CD4-positive, alpha-beta T cell (primary cell): Measurements from ENCODE around the gene TDRD6. TPM values are rescaled to one million over a fixed set of nuclear protein-coding genes. Genes with fewer than 3 reads are reported as not detected.

ENCODE experiments used
- ATAC-seq: fragments of 200-7000 bp; cut with Tn5 transposase; one replicate; pipeline ENCODE4 v1.10.0; 2022; ENCODE audit warnings: mild to moderate bottlenecking; ENCODE audit not compliant: poor library complexity
- CTCF ChIA-PET: fragments of 350-600 bp; sonication (Branson Sonifier 250); formaldehyde crosslinking; loops from one replicate; lab custom pipeline; 2021; ENCODE audit warnings: antibody characterized with exemption, inconsistent platforms; lab: Charles Lee
- POLR2A ChIA-PET: fragments of 350-600 bp; sonication (Branson Sonifier 250); formaldehyde crosslinking; loops from one replicate; lab custom pipeline; 2021; ENCODE audit warnings: antibody characterized with exemption, inconsistent platforms; lab: Charles Lee
- DNase-seq, 14 experiments: peaks; one replicate each; pipeline ENCODE4 v3.0.0-alpha.2; 2013 to 2020; ENCODE audit warnings: mixed read lengths in 2 of 14
- H3K27ac ChIP-seq, 2 donors: one replicate each; pipeline versions ENCODE4 v1.5.1 to v1.7.0; 2013; ENCODE audit warnings: low read length in 2 of 2, low read depth in 1 of 2, mild to moderate bottlenecking in 1 of 2
- H3K27me3 ChIP-seq, 2 experiments: 1 replicate in 1 of 2; 2 replicates in 1 of 2; pipeline versions ENCODE4 v1.6.1 to v1.7.0; 2013; ENCODE audit warnings: low read length in 2 of 2, control low read depth in 1 of 2, mild to moderate bottlenecking in 1 of 2, moderate library complexity in 1 of 2; ENCODE audit not compliant: insufficient read depth in 2 of 2, control insufficient read depth in 1 of 2
- H3K36me3 ChIP-seq: one replicate; pipeline ENCODE4 v1.6.1; 2013; ENCODE audit warnings: low read length, control low read depth; ENCODE audit not compliant: insufficient read depth
- H3K4me1 ChIP-seq: one replicate; pipeline ENCODE4 v1.6.1; 2013; ENCODE audit warnings: low read length, control low read depth; ENCODE audit not compliant: insufficient read depth
- H3K4me3 ChIP-seq: one replicate; pipeline ENCODE4 v1.5.1; 2013; ENCODE audit warnings: mild to moderate bottlenecking, low read length, moderate library complexity
- H3K9me3 ChIP-seq, 2 experiments: 1 replicate in 1 of 2; 2 replicates in 1 of 2; pipeline versions ENCODE4 v1.6.1 to v1.7.0; 2013; ENCODE audit warnings: low read length in 2 of 2, mild to moderate bottlenecking in 2 of 2, control low read depth in 1 of 2, moderate library complexity in 1 of 2; ENCODE audit not compliant: control insufficient read depth in 1 of 2, insufficient read depth in 1 of 2
- H3K27ac Mint-ChIP-seq: one replicate; pipeline ENCODE4 v1.8.0; 2020; ENCODE audit warnings: mixed read lengths
- H3K27me3 Mint-ChIP-seq: one replicate; pipeline ENCODE4 v1.8.0; 2021; ENCODE audit warnings: mixed read lengths
- H3K36me3 Mint-ChIP-seq: one replicate; pipeline ENCODE4 v1.8.0; 2021; ENCODE audit warnings: low read depth, mixed read lengths
- H3K4me1 Mint-ChIP-seq: one replicate; pipeline ENCODE4 v1.8.0; 2021; ENCODE audit warnings: low read depth, mixed read lengths
- H3K4me3 Mint-ChIP-seq: one replicate; pipeline ENCODE4 v1.8.0; 2020; ENCODE audit warnings: mild to moderate bottlenecking, mixed read lengths
- H3K9me3 Mint-ChIP-seq: one replicate; pipeline ENCODE4 v1.8.0; 2020; ENCODE audit warnings: mixed read lengths
- intact Hi-C, 2 experiments: fragments of 100-400 bp; cut with DNase I in 1 of 2; cut with micrococcal nuclease in 1 of 2; formaldehyde crosslinking; loops; one replicate each; pipeline versions ENCODE4 v1.15.1 to v1.9.0; 2023 to 2025; cut with DNase I, micrococcal nuclease
- total RNA-seq, 174 experiments: library from RNA in 2 of 174; stranded (reverse) in 2 of 174; gene quantifications; one replicate each; pipeline ENCODE4 v1.2.3 and lab custom pipeline; 2021 to 2026
- TF ChIP-seq, protein P1 (sequence below): fragments of 200-600 bp; IDR thresholded peaks from one replicate; pipeline ENCODE4 v1.8.0; 2022; ENCODE audit warnings: antibody characterized with exemption, mild to moderate bottlenecking

TDRD6 gene
- total RNA-seq, 2 experiments from 2014 or later, result not detected

DNA sequence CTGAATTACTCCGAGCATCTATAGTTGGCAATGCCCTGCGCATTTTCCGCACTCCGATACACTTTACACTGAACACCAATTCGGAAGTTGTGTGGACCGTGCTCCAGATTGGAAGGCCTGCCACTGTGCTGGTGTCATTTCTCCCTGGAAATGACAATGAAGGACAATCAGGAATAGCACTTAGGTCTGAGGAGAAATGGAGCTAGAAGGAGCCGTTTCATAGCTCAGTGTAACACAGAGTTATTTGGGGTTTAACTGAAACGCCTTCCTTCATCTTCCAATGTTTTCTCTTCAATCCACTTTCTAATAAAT lies 48.0 kb downstream of the TDRD6 start:
- H3K27me3 ChIP-seq, result peaks cover 36 to 60% of the 10 kb centered on the region in 2 experiments
- Mint-ChIP-seq H3K4me3 (no peak overlapping the region), H3K36me3 (no peaks in the 10 kb centered on the region), H3K27ac (no peak overlapping the region), H3K27me3 (peaks cover 67% of the 10 kb centered on the region), H3K4me1 (no peaks in the 10 kb centered on the region), H3K9me3 (no peaks in the 10 kb centered on the region)
- CTCF ChIA-PET, result no interaction called here
- POLR2A ChIA-PET, result no interaction called here
- no peak overlapping the region for H3K27ac ChIP-seq
- DNase-seq (no peak), ATAC-seq (no peak)
- intact Hi-C loops, result no loop called here
- TF ChIP-seq, protein P1, sequence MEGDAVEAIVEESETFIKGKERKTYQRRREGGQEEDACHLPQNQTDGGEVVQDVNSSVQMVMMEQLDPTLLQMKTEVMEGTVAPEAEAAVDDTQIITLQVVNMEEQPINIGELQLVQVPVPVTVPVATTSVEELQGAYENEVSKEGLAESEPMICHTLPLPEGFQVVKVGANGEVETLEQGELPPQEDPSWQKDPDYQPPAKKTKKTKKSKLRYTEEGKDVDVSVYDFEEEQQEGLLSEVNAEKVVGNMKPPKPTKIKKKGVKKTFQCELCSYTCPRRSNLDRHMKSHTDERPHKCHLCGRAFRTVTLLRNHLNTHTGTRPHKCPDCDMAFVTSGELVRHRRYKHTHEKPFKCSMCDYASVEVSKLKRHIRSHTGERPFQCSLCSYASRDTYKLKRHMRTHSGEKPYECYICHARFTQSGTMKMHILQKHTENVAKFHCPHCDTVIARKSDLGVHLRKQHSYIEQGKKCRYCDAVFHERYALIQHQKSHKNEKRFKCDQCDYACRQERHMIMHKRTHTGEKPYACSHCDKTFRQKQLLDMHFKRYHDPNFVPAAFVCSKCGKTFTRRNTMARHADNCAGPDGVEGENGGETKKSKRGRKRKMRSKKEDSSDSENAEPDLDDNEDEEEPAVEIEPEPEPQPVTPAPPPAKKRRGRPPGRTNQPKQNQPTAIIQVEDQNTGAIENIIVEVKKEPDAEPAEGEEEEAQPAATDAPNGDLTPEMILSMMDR, result no peak
- H3K4me1 ChIP-seq, result no peaks in the 10 kb centered on the region
- no peak overlapping the region for H3K4me3 ChIP-seq
- no peaks in the 10 kb centered on the region for H3K36me3 ChIP-seq
- no peaks in the 10 kb centered on the region for H3K9me3 ChIP-seq

DNA sequence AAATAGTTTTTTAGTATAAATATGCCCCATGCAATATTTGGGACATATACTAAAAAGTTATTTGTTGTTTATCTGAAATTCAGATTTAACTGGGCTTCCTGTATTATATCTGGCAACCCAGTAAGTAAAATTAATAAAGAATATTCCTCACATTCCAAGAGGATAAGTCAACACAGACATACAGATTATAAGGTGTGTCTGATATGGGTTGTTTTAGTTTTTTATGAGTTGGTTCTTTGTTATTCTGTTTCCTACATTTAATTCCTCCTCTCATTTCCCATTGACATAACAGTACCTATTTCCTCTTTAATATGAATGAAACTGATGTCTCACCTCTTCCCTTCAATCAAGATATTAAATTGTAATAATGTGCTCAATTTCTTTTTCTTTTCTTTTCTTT lies 49.2 kb downstream of the TDRD6 start:
- ATAC-seq, result no peak
- POLR2A ChIA-PET, result no interaction called here

DNA sequence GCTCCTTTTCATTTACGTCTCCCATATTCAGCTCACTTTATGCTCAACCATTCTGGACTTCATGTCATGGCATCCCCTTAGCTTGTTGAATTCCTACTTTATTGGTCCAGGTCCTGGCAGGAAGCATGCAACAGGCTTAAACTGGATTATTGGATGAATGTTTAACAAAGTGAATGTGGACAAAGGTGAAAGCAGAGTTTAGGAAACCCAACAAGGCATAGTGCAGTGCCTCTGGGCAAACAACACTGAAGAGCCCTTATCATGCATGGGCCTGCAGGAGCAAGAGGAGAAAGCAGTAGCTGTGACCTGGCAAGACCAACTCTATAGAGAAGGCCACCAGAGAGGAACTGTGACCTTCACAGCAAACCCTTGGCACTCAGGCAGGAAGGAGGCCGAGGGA lies 53.8 kb downstream of the TDRD6 start:
- POLR2A ChIA-PET, result no interaction called here
- H3K9me3 Mint-ChIP-seq, result no peaks in the 10 kb centered on the region
- no peak overlapping the region for H3K4me3 Mint-ChIP-seq
- H3K4me1 Mint-ChIP-seq, result no peaks in the 10 kb centered on the region
- DNase-seq (no peak), ATAC-seq (no peak)
- intact Hi-C loops, result no loop called here
- no peak overlapping the region for H3K27ac Mint-ChIP-seq
- H3K27me3 ChIP-seq, result peaks cover 7 to 18% of the 10 kb centered on the region in 2 experiments
- no peak overlapping the region for H3K4me3 ChIP-seq
- H3K9me3 ChIP-seq, result no peaks in the 10 kb centered on the region
- peaks cover 34% of the 10 kb centered on the region for H3K27me3 Mint-ChIP-seq
- no peaks in the 10 kb centered on the region for H3K4me1 ChIP-seq
- CTCF ChIA-PET, result no interaction called here
- H3K36me3 ChIP-seq, result no peaks in the 10 kb centered on the region
- no peaks in the 10 kb centered on the region for H3K36me3 Mint-ChIP-seq
- H3K27ac ChIP-seq, result no peak overlapping the region
- TF ChIP-seq, protein P1, result no peak

More for the DNA sequence above, 49.2 kb downstream of the TDRD6 start:
- Mint-ChIP-seq H3K4me3 (no peak overlapping the region), H3K9me3 (no peaks in the 10 kb centered on the region), H3K27ac (no peak overlapping the region), H3K27me3 (peaks cover 58% of the 10 kb centered on the region), H3K4me1 (no peaks in the 10 kb centered on the region), H3K36me3 (no peaks in the 10 kb centered on the region)
- Histone ChIP-seq H3K4me1 (no peaks in the 10 kb centered on the region), H3K9me3 (no peaks in the 10 kb centered on the region), H3K27ac (no peak overlapping the region), H3K4me3 (no peak overlapping the region), H3K27me3 (peaks cover 34 to 59% of the 10 kb centered on the region in 2 experiments), H3K36me3 (no peaks in the 10 kb centered on the region)
- TF ChIP-seq, protein P1, result no peak
- DNase-seq, result no peak
- CTCF ChIA-PET, result no interaction called here
- intact Hi-C loops, result no loop called here
